OCI-M1 (cell line): ENCODE data around the gene RGS7.

Experiments used
- DNase-seq: peaks from one replicate; lab custom pipeline; 2025; lab: John Stamatoyannopoulos, UW

RGS7 gene

DNA sequence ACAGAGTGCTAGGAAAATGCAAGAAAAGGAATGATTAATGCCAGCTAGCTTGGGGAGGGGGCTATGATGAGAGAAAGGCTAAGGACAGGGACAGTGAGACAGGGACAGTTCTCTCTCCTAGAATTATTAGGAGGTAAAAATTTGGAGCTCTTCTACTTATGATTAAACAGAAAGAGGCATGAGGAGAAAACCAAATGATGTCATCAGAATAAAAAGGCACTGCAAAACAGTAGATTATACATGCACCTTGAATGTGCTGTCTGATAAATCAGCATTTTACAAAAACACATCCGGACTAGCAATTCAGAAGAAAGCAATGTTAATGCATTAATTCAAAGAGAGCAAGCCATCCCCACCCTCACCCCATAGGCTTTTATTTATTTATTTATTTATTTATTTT is 277.5 kb downstream of the RGS7 start:
- DNase-seq, result no peak

GRCh38 chr1:241079047-241079446 is 278.0 kb downstream of the RGS7 start:
- no peak for DNase-seq

GRCh38 chr1:241077386-241078147 is 279.4 kb downstream of the RGS7 start:
- DNase-seq, result no peak

- DNase-seq, result no peak
Measured at GRCh38 chr1:241074507-241074906, 282.5 kb downstream of the RGS7 start.

GRCh38 chr1:241068359-241068758 is 288.6 kb downstream of the RGS7 start:
- no peak for DNase-seq

DNA sequence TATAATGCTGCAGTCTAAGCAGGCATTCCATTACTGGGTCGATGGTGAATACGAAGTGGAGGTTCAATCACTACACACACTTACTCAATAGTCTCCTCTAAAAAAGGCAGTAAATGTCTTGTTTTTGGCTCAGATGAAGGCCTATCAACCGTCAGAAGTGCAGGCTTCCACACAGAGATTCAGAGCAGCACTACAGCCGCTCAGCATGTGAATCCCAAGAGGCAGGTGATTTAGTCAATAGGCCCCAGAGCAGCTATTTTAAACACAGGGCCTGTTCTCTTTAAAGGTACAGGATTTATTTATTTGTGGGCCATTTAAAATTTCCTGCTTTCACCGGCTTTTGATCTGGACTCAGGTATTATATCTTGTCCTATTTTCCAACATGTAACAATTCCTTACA is 293.7 kb downstream of the RGS7 start:
- no peak for DNase-seq

- DNase-seq, result no peak
Measured at GRCh38 chr1:241061062-241061461, 295.9 kb downstream of the RGS7 start.

DNA sequence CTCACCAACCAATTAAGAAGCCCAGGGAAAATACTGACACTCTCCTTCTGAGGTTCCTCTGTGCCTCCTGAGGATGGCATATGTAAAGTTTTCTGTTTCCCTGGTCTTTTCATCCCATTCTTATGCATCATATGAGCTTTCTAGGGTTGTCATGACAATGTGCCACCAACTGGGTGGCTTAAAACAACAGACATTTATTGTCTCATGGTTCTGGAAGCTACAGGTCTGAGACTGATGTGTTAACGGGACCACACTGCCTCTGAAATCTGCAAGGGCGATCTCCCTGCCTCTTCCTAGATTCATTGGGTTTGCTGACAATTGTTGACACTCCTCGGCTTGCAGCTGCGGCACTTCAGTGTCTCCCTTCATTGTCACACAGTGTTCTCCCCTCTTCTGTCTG is 308.4 kb downstream of the RGS7 start:
- no peak for DNase-seq

- DNase-seq, result no peak
Measured at GRCh38 chr1:241045659-241046058, 311.3 kb downstream of the RGS7 start.

- DNase-seq, result no peak
Measured at GRCh38 chr1:241034203-241034936, 322.6 kb downstream of the RGS7 start.

DNA sequence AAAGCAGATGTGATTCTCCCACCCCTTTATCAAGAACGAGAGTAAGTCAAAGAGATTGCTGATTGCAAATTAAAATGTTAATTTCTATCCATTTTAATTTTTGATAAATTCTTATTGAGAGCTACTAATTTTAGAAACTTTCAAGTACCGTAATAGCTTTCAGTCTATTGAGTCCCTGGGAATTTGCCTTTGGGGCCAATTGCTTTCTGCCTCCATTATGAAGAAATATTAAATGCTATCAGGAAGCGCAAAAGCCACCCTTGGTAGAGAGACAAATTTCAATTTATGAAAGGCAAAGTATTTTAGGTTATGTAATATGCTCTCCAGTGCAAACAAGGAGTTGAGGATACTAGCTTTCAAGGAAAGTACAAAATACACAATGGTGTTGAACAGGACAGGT is 332.2 kb downstream of the RGS7 start:
- no peak for DNase-seq

DNA sequence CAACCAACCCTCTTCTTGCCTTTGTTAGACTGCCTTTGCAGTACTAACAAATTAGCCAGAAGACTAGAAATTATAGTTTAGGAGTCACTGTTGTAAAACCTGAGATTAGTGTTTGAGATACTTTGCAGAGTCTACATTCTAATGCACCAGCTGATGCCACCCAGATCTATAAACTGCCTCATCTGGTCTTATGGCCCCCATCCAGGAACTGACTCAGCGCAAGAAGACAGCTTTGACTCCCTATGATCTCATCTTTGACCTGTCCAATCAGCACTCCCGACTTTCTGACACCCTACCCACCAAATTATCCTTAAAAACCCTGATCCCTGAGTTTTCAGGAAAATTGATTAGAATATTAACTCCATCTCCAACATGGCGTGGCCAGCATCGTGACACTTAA is 334.6 kb downstream of the RGS7 start:
- DNase-seq, result no peak

DNA sequence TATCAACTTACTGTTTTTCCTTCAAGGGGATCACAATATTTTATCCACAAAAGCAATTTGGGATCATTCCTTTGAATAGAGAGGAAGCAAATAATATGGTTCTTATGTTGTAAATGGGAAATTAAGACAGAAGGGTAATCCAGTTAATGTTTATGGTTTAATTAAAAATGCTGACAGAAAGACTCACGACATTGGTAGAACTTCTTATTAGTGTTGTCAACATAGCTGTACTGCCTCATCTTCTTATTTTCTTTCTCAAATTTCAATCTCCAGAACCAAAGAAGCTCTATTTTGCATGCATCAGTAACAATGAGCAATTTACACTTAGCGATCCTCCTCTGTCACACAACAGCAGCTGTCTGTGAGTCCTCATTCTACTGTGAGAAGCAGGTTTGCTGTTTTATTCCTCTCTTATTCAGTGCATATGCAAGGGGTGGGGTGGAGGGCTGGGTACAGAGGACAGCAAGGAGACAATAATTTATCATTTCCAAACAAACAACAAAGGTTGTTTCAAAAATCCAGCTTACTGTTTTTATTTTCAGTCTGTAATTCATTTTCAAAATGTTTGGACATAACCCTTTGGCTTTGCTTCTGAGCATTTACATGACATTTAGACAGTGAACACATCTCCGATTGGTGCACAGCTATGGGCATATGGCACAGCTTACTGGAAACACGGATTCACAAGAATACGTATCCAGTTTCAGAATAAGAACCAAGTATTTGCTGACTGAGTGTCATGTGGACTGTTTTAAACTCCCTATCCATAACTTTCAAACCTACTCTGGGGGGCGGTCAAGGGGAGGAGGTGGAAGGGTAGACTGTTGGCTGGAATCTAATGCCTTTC is 335.9 kb downstream of the RGS7 start:
- DNase-seq, result no peak

GRCh38 chr1:241012708-241013340 is 344.2 kb downstream of the RGS7 start:
- no peak for DNase-seq

- DNase-seq, result no peak
Measured at GRCh38 chr1:241007668-241008067, 349.3 kb downstream of the RGS7 start.

DNA sequence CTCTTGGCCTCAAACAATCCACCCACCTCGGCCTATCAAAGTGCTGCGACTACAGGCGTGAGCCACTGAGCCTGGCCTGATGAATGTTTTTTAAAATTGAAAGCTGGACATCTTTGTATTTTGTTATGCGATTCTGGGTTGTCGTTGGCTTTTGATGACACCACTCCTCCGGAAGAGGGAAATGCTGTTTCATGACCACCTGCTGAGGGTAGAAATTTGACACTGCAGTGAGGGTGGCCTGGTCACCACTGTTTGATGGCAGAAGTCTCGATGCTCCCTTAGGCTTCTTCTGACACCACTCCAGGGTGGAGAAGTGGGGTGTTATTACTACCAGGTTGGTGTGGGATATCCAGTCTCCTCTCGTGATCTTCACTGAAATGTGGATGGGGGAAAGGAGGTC is 357.2 kb downstream of the RGS7 start:
- no peak for DNase-seq

- no peak for DNase-seq
Measured at GRCh38 chr1:240998441-240999015, 358.5 kb downstream of the RGS7 start.

- DNase-seq, result no peak
Measured at GRCh38 chr1:240998024-240998423, 359.0 kb downstream of the RGS7 start.

DNA sequence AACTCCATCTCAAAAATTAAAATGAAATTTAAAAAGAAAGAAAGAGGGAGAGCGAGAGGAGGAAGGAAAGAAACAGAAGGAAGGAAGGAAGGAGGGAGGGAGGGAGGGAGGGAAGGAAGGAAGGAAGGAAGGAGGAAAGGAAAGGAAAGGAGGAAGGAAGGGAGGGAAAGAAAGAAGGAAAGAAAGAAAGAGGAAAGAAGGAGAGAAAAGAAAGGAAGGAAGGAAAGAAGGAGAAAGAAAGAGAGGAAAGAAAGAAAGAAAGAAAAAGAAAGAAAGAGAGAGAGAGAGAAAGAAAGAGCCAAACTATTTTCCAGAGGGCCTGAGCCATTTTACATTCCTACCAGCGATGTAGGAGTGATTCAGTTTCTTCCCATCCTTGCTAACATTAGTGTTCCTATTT is 364.0 kb downstream of the RGS7 start:
- DNase-seq, result no peak

DNA sequence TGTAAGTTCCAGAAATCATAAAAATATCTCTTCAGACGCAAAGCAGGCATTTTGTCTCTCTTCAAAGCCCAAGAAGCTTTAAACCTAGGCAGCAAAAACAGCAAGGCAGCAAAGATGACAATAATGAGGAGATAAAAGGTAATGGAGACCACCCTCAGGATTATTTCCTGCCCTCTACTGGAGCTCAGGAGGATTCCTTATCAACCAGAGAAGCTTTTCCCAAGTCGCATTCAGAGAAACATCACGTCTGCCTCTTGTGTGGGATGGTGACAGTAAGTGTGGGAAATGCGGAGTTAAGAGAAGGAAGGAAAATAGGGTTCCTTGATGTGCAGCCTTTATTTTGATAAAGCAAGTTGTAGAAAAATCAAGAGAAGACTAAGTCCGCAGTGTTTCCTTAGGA is 365.8 kb downstream of the RGS7 start:
- no peak for DNase-seq

GRCh38 chr1:240987928-240988327 is 369.1 kb downstream of the RGS7 start:
- DNase-seq, result no peak

DNA sequence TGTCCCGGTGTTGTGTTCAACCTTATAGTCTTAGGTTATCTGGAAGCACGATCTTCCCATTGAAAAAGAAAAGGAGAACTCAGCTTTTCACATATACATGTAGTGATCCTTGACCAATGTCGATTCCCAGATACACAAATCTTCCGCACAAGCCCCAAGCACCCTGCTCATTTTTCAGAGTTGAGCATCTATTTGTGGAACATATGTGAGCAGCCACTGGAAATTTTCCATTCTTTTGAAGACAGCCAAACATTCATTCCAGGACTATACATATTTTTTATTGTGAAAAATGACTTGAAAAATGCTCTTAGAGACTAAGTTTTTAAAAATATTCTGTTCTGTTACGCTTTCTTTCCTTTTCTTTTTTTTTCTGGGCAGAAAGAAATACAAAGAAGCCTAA is 371.9 kb downstream of the RGS7 start:
- DNase-seq, result no peak
